Measurements from ENCODE around the gene GNB5.
"Not testable (repeated sequence)": the region's sequence is repeated elsewhere in the genome, so short reads cannot be mapped to it uniquely, and the experiment has no call there.

- TF ChIP-seq POLR2A (IDR thresholded peaks at IDR 0.05; ENCODE audit: low read depth, low read length); TAF1 (IDR thresholded peaks at IDR 0.05; ENCODE audit: borderline replicate concordance, low read depth, low read length); POLR2AphosphoS5 (IDR thresholded peaks at IDR 0.05; ENCODE audit: low read depth, low read length): not testable (repeated sequence)
These were observed 94.7 kb downstream of the GNB5 start for GRCh38 chr15:52096536-52096935.

Measured in GM12892 (cell line).